ENCODE measurements around the gene WDR74.
"Not testable (repeated sequence)": the region's sequence is repeated elsewhere in the genome, so short reads cannot be mapped to it uniquely, and the experiment has no call there.

The WDR74 gene

DNA sequence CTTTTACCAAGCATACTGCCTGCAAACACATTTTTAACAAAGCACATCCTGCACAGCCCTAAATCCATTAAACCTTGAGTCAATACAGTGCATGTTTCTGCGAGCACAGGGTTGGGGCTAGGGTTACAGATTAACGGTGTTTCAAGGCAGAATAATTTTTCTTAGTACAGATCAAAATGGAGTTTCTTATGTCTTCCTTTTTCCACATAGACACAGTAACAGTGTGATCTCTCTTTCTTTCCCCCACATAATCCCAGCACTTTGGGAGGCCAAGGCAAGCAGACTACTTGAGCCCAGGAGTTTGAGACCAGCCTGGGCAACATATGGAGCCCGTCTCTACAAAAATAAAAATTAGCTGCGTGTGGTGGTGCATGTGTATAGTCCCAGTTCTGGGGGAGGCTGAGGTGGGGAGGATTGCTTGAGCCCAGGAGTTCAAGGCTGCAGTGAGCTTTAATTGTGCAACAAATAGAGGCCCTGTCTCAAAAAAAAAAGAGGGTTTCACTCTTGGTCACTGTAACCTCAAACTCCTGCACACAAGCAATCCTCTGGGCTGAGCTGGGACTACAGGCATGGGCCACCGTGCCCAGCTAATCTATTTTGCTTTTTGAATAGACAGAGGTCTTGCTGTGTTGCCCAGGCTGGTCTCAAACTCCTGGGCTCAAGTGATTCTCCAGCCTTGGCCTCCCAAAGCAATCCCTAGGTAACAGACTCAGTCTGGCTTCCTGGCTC, 21.6 kb upstream of the WDR74 start:
- no peak for DNase-seq (ENCODE audit: low read depth, low spot score)

GRCh38 chr11:62859281-62859703, 19.9 kb upstream of the WDR74 start:
- not testable (repeated sequence) for DNase-seq (ENCODE audit: low read depth, low spot score)

DNA sequence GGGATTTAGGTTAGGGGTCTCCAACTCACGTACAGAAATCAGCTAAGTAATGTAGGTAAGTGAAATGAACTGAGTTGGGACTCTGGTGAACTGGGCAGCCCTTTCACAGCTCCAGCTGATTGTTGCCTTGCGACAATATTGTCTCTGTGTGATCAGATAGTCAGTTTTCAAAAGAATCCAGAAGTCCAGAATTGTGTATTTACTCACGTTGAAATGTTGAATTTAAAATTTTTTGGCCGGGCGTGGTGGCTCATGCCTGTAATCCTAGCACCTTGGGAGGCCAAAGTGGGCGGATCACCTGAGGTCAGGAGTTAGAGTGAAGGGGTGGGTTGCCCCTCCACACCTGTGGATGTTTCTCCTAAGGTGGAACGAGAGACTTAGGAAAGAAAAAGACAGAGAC, 18.8 kb upstream of the WDR74 start:
- no peak for DNase-seq (ENCODE audit: low read depth, low spot score)

DNA sequence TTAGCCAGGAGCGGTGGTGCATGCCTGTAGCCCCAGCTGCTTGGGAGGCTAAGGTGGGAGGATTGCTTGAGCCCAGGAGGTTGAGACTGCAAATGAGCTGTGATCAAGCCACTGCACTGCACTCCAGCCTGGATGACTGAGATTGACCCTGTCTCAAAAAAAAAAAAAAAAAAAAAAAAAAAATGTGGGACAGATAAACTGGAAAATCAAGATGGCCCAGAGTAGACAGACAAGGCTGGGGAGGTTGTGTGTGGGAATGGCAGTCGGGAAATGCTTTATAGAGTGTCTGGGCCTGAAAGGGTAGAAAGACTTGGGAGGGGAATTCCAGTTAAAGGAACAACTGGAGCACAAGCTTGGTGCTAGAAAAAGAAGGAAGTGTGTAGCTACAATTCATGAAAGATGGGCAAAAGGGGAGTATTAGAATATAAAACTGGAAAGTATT, 18.2 kb upstream of the WDR74 start:
- no peak for DNase-seq (ENCODE audit: low read depth, low spot score)

- DNase-seq (ENCODE audit: low read depth, low spot score): no peak
These were observed 17.0 kb upstream of the WDR74 start for GRCh38 chr11:62856333-62856895.

GRCh38 chr11:62855571-62856332, 16.4 kb upstream of the WDR74 start:
- peak; percentile 95 for DNase-seq (ENCODE audit: low read depth, low spot score)

GRCh38 chr11:62854825-62855570, 15.6 kb upstream of the WDR74 start:
- no peak for DNase-seq (ENCODE audit: low read depth, low spot score)

- DNase-seq (ENCODE audit: low read depth, low spot score): no peak
These were observed 14.8 kb upstream of the WDR74 start for GRCh38 chr11:62854013-62854824.

GRCh38 chr11:62853279-62853965, 14.0 kb upstream of the WDR74 start:
- no peak for DNase-seq (ENCODE audit: low read depth, low spot score)

GRCh38 chr11:62852523-62853188, 13.3 kb upstream of the WDR74 start:
- DNase-seq (ENCODE audit: low read depth, low spot score): no peak

DNA sequence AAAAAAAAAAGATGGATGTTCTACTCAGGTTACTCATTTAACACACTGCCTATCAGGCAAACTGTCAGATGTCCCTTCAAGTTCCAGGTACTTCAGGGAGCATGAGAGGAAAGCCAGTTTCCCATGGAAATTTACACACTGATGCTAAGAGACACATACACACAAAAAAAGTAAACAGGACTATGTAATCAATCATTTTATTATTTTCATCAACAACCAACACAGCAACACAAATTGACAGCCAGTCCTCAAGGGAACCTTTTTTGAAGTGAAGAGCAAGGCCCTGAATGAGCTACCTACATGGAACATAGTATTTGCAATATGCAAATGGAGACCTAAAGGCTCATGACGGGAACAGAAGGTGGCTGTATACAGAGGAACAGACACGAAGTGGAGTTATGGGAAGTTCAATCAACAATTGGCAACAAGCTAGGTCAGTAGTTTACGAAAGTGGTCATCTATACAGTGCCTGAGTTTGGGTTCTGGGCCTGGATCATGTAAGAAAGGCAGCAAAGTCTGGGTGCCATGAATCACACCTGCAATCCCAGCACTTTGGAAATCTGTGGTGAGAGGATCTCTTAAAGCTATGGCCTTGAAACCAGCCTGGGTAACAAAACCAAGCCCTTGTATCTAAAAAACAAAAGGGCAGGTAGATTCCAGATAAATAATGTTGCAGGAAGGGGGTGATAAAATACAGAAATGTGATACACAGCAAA, 12.6 kb upstream of the WDR74 start:
- no peak for DNase-seq (ENCODE audit: low read depth, low spot score)

DNA sequence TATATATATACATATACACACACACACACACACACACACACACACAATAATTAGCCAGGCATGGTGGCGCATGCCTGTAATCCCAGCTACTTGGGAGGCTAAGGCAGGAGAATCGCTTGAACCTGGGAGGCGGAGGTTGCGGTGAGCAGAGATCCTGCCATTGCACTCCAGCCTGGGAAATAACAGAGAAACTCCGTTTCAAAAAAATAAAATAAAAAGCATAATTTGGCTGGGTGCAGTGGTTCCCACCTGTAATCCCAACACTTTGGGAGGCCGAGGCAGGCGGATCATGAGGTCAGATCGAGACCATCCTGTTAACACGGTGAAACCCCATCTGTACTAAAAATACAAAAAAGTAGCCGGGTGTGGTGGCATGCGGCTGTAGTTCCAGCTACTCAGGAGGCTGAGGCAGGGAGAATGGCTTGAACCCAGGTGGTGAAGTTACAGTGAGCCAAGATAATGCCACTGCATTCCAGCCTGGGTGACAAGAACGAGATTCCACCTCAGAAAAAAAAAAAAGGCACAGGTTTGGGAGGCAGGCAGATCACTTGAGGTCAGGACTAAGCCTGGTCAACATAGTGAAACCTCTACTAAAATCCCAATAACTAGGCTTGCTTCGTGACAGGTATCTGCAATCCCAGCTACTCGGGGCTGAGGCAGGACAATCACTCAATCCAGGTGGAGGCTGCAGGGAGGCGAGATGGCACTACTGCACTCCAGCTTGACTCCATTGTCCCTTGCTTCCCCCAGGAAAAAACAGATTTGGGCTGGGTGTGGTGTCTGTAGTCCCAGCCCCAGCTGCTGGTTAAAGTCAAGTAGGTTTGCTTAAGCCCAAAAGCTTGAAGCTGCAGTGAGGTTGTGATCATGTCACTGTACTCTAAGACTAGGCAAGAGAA, 11.8 kb upstream of the WDR74 start:
- no peak for DNase-seq (ENCODE audit: low read depth, low spot score)

- DNase-seq (ENCODE audit: low read depth, low spot score): no peak
These were observed 8.5 kb upstream of the WDR74 start for GRCh38 chr11:62847767-62848314.

GRCh38 chr11:62846177-62846576, 6.8 kb upstream of the WDR74 start:
- DNase-seq (ENCODE audit: low read depth, low spot score): no peak

GRCh38 chr11:62844154-62844553, 4.8 kb upstream of the WDR74 start:
- no peak for DNase-seq (ENCODE audit: low read depth, low spot score)

DNA sequence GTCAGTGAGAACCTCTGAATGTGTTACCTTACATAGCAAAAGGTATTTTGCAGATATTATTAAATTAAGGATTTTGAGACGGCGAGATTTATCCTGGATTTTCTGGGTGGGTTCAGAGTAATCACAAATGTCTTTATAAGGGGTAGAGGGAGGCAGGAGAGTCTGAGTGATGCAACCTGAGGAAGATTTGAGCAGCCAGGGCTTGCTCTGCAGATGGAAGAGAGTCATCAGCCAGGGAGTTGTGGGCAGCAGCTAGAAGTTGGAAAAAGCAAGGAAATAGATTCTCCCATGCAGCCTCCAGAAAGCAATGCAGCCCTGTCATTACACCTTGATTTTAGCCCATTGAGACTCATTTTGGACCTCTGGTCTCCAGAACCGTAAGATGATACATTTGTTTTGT, 4.1 kb upstream of the WDR74 start:
- DNase-seq (ENCODE audit: low read depth, low spot score): no peak

- not testable (repeated sequence) for DNase-seq (ENCODE audit: low read depth, low spot score)
These were observed 3.5 kb upstream of the WDR74 start for GRCh38 chr11:62842891-62843290.

- DNase-seq (ENCODE audit: low read depth, low spot score): no peak
These were observed 2.9 kb upstream of the WDR74 start for GRCh38 chr11:62842171-62842741.

Data from activated CD4-positive, CD25-positive, alpha-beta regulatory T cell treated with anti-CD3 and anti-CD28 coated beads, Interleukin-2, amount 50 U/mL, for 16 hours (primary cell).